ENCODE measurements around the gene TGFBR2.

The TGFBR2 gene

GRCh38 chr3:30613133-30613825 lies 6.9 kb downstream of the TGFBR2 start:
- in situ Hi-C loops (cut with HindIII; ENCODE audit: low pct_ligation_motif_present, low sequenced_read_pairs), result no loop called here
- H3K27ac ChIP-seq, result no peak overlapping the region
- DNase-seq, result no peak
- TF ChIP-seq CTCF (IDR thresholded peaks at IDR 0.05; ENCODE audit: low read depth, low read length, missing control alignments), result no peak
- H3K4me3 ChIP-seq (ENCODE audit: low read depth, low read length), result no peak overlapping the region
- no peaks in the 10 kb centered on the region for H3K36me3 ChIP-seq (replicated peaks)
- H3K27me3 ChIP-seq (replicated peaks), result no peaks in the 10 kb centered on the region

- Histone ChIP-seq H3K36me3 (replicated peaks) (peaks cover 2% of the 10 kb centered on the region), H3K27me3 (replicated peaks) (no peaks in the 10 kb centered on the region), H3K27ac (no peak overlapping the region), H3K4me3 (ENCODE audit: low read depth, low read length) (no peak overlapping the region)
- no peak for DNase-seq
- TF ChIP-seq CTCF (IDR thresholded peaks at IDR 0.05; ENCODE audit: low read depth, low read length, missing control alignments), result no peak
- in situ Hi-C loops (cut with HindIII; ENCODE audit: low pct_ligation_motif_present, low sequenced_read_pairs), result no loop called here
Observed at GRCh38 chr3:30614373-30614772, 8.0 kb downstream of the TGFBR2 start.

GRCh38 chr3:30614943-30615342 lies 8.5 kb downstream of the TGFBR2 start:
- Histone ChIP-seq H3K27me3 (replicated peaks) (no peaks in the 10 kb centered on the region), H3K4me3 (ENCODE audit: low read depth, low read length) (no peak overlapping the region), H3K27ac (no peak overlapping the region), H3K36me3 (replicated peaks) (peaks cover 5% of the 10 kb centered on the region)
- in situ Hi-C loops (cut with HindIII; ENCODE audit: low pct_ligation_motif_present, low sequenced_read_pairs), result no loop called here
- no peak for DNase-seq
- no peak for TF ChIP-seq CTCF (IDR thresholded peaks at IDR 0.05; ENCODE audit: low read depth, low read length, missing control alignments)

GRCh38 chr3:30615615-30616346 lies 9.4 kb downstream of the TGFBR2 start:
- no peak for DNase-seq
- no peak overlapping the region for H3K4me3 ChIP-seq (ENCODE audit: low read depth, low read length)
- no peak overlapping the region for H3K27ac ChIP-seq
- H3K36me3 ChIP-seq (replicated peaks), result peaks cover 5% of the 10 kb centered on the region
- no peaks in the 10 kb centered on the region for H3K27me3 ChIP-seq (replicated peaks)
- in situ Hi-C loops (cut with HindIII; ENCODE audit: low pct_ligation_motif_present, low sequenced_read_pairs), result no loop called here
- TF ChIP-seq CTCF (IDR thresholded peaks at IDR 0.05; ENCODE audit: low read depth, low read length, missing control alignments), result no peak

GRCh38 chr3:30616347-30617027 lies 10.1 kb downstream of the TGFBR2 start:
- H3K4me3 ChIP-seq (ENCODE audit: low read depth, low read length), result no peak overlapping the region
- no peak overlapping the region for H3K27ac ChIP-seq
- TF ChIP-seq CTCF (IDR thresholded peaks at IDR 0.05; ENCODE audit: low read depth, low read length, missing control alignments), result no peak
- peaks cover 5% of the 10 kb centered on the region for H3K36me3 ChIP-seq (replicated peaks)
- DNase-seq, result no peak
- in situ Hi-C loops (cut with HindIII; ENCODE audit: low pct_ligation_motif_present, low sequenced_read_pairs), result no loop called here
- H3K27me3 ChIP-seq (replicated peaks), result no peaks in the 10 kb centered on the region
